Stimulated activated naive CD8-positive, alpha-beta T cell treated with anti-CD3 and anti-CD28 coated beads, Interleukin-15, Interleukin-2, amounts not matched to agents 100 U/mL and 50 U/mL, for 24 hours (primary cell): ENCODE measurements around the gene ZBTB44.

ENCODE experiments used
- ATAC-seq: fragments of 150-1000 bp; cut with Tn5 transposase; one replicate; pipeline ENCODE4 v1.10.0; 2021
- DNase-seq: peaks from one replicate; pipeline ENCODE4 v3.0.0; 2021

ZBTB44 gene

DNA sequence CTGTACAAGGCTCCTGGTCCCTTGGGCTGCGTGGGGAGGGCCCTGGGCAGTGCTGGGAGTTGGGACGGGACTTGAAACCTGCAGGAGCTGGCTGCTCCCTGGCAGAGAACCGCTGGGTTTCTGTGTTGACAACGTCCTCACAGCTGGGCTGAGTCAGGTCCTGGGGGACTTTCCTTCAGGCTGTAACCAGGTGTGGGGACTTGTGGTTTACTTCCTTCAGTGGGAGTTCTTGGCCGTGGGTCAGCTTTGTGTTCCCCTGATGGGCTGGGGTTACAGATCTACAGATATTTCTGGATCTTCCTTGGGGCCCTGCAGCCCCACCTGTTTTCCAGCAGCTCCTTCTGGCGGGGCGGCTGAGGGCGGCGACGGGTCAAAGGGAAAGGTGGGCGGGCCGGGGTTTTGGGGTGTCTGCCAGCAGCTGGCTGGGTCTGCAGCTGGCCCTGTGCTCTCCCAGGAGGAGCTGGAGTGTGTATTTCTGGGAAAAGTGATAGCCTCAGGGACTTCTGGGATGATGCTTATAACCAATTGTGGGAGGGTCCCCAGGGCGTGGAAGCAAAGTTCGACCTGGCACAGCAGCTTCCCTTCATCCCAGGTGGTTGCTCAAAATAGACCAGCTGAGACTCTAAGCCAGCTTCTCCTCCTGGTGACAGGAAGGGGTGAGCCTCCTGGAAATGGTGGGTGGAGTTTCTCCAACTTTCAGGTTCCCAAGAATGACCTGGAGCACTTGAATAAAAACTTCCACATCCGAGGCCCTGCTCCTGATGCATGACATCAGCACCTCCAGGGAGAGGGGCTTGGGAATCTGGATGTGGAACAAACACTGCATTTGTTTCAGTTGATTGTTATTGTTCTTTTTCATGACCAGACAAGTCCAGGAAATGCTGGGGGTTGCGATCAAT lies 136.0 kb downstream of the ZBTB44 start:
- DNase-seq, result no peak
- no peak for ATAC-seq

DNA sequence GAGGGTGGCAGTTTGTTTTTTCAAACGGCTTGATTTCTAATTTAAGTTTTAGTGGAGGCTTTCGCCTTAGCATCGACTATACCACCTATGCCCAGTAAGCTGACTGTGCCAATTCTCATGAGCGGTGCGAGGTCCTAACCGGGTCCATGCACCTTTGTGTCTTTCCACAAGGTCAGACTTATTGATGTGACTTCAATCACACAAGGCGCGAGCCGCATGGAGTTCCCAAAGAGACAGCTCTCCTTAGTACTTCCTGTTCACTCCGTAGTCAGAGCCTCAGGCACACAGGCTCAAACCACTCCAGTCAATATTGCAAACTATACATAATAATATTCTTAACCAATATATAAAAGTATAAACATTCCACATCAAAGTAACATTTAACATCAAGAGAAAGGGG lies 136.9 kb downstream of the ZBTB44 start:
- no peak for DNase-seq
- no peak for ATAC-seq
